HG03135 (cell line): ENCODE results near the gene FBXL13.
"Not testable (repeated sequence)": the region's sequence is repeated elsewhere in the genome, so short reads cannot be mapped to it uniquely, and the experiment has no call there.

Experiments
- ATAC-seq: cut with Tn5 transposase; IDR thresholded peaks from one replicate; pipeline ENCODE4 v1.9.1; 2021; ENCODE audit warnings: mild to moderate bottlenecking, moderate library complexity; ENCODE audit not compliant: unreplicated experiment

The FBXL13 gene

DNA sequence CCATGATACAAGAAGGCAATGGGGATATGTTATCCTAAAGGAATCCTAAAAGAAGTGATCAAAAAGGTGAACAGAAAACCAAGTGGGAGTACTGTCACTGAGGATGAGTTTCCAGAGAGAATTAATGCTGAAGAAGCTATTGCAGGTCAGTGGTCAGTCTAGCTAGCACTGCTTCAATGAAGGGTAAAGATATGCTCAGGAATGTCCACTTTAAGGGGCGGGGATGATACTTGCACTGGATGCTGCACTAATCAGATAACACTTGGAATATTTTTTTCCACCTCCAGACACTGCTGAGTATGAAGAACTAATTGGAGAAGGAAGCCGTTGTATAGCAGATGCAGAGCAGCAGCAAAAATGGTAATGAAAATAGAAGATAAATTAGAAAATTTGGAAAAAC is 86.5 kb downstream of the FBXL13 start:
- no peak for ATAC-seq

DNA sequence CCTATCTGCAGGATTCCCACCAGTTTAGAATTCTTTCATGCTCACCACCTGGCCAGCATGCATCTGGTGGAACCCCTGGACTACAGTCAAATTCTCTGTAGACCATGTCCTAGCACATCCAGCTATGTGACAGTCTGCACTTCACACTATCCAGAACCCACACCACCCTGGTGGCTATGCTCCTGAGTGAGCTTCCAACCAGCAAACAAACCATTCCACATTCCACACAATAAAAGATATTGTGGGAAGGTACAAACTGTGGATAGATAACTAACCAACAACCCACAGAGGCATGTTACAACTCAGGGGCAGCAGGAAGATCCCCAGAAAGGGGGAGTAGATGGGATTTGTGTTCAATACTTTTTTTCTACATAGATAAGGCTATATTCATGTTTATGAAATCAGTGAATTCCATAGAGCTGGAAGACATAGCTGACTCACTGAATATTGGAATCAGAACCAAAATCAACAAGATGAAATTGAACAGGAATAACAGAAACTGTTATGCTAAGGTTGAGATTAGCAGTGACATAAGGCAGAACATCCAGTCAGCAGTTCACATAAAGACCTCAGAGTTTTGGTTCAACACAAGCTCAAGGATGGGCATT is 89.3 kb downstream of the FBXL13 start:
- no peak for ATAC-seq

DNA sequence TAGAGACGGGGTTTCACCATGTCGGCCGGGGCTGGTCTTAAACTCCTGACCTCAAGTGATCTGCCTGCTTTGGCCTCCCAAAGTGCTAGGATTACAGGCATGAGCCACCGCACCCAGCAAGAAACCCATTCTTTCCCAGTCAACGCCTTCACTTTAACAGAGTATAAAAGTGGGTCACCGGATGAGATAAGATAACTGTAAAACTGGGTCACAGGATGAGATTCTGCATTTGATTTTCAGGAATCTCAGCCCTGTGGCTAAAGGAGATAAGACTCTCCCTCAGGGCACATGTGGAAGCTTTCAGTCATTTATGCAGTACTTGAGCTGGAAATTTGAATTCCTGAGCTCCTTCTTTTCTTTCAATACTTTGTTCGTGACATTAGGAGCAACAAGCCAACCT is 91.0 kb downstream of the FBXL13 start:
- no peak for ATAC-seq

DNA sequence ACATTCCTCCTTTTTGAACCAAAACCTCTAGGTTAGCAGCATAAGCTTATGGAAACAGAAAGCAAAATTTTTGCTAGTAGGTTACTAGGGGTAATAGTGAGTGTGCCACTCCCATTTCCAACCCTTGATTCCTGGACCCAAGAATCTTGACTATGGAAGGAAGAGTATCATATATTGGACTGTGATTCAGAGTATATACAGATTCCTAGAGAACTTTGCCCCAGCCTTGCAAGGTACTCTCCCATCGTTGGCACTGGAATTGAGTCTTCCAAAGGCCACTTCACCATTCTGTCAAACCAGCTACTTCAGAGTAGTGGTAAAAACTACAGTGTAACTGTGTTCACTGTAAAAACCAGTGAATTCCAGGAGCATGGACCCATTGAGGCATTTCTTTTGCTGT is 92.4 kb downstream of the FBXL13 start:
- ATAC-seq = no peak

DNA sequence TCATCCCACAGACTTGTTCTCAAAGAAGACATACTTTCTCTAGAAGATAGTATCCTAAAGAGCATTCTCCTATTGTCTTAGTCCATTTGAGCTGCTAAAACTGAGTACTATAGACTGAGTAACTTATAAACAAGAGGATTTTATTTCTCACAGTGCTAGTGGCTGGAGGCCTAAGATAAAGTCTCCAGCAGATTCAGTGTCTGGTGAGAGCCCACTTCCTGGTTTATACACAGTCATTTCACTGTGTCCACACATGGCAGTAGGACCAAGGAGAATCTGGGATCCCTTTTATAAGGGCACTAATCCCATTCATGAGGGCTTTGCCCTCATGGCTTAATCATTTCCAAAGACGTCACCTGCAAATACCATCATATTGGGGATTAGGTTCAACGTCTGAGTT is 93.1 kb downstream of the FBXL13 start:
- ATAC-seq = no peak

DNA sequence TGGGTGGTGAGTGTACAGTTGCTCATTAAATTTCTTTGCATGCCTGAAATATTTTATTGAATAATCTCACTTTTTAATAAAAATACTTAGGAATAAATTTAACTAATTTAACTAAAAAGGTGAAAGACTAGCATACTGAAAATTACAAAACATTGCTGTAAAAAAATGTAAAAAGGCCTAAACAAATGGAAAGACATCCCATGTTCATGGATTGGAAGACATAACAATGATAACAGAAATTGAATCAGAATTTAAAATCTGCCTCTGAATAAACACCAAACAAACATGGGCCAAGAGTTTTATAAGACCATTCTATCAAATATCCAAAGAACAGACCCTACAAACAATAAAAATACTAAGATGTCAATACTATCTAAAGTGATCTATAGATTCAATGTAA is 94.9 kb downstream of the FBXL13 start:
- ATAC-seq = no peak

DNA sequence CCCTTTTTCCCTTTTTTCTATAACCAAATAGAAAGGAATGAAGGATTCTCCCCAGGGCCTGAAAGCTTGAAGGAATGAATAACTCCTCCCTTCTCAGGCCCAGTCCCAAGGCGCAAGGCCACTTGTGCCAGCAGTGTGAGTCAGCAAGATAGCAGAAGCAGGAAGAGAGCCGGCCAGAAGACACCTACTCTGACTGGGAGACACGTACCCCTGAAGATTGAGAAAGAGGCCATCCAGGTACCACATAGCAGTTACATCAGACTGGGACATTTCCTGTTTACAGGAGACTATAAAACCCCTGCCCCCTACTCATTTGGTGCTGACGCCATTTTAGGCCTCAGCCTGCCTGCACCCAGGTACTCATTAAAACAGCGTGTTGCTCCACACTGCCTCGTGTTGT is 96.3 kb downstream of the FBXL13 start:
- ATAC-seq = no peak

DNA sequence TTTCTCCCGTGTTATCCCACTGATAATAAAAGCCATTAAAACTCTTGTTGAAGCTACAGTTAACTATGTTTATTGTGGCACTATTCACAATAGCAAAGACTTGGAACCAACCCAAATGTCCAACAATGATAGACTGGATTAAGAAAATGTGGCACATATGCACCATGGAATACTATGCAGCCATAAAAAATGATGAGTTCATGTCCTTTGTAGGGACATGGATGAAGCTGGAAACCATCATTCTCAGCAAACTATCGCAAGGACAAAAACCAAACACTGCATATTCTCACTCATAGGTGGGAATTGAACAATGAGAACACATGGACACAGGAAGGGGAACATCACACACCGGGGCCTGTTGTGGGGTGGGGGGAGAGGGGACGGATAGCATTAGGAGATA is 97.0 kb downstream of the FBXL13 start:
- ATAC-seq = not testable (repeated sequence)

DNA sequence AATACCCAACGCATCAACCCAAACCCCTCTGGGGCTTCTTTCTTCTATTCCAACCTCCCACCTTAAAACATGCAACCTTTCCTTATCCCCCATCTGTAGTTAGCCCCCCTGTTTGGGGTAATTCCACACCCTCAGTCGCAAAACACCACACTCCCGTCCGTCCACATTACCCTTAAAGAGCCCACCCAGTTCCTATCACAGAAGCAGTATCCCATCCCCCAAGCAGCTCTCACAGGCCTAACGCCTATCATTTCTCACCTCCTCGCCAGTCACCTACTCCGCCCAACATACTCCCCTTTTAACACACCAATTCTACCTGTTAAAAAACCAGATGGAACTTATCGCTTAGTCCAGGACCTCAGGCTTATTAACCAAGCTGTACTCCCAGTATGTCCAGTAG is 98.1 kb downstream of the FBXL13 start:
- no peak for ATAC-seq

DNA sequence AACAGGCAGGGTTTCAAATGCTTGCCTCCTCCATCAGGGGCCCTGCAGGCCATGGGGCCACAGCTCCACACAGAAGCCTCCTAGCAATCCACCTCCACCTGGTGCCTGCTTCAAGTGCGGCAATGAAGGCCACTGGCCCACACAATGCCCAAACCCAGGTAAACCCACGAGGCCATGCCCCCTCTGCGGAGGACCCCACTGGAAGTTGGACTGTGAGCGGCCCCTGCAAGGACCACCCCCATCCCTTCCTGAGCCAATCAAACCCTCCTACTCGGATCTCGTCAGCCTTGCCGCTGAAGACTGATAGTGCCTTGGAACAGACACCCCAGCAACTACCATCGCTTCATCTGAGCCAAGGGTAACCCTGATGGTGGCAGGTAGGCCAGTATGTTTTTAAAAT is 98.7 kb downstream of the FBXL13 start:
- ATAC-seq = no peak

DNA sequence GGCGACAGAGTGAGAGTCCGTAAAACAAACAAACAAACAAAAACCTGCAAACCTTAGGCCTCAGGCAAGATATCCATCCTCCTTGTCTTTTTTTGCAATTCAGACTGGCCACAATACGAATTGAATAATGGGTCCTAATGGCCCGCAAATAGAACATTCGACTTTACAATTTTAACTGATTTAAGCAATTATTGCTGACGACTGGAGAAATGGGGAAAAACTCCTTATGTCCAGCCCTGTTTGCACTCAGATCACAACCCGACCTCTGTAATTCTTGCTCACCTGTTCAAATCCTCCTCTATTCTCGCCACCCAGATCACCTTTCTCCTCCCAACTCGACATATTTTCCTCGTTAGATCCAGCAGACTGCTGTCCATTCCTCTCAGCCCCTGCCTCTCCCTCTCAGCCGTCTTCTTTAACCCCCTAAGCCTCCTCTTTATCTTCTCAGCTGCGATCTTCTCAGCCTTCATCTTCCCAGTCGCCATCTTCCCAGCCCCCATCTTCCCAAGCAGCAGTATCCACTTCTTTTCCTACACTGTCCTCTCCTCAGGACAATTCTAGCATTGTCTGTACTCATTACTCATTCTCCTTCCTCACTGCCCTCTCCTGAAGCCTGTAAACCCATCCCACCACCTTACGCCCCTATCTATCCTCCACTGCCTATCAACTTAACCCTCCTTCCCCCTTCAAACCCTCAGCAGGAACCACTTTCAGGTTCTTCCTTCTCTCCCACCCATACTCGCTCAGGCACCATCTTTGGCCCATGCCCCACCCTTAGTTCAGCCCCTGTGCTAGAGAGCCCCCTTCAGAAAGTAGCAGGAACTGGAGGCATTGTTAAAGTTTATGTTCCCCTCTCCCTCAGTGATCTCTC is 100.0 kb downstream of the FBXL13 start:
- no peak for ATAC-seq

DNA sequence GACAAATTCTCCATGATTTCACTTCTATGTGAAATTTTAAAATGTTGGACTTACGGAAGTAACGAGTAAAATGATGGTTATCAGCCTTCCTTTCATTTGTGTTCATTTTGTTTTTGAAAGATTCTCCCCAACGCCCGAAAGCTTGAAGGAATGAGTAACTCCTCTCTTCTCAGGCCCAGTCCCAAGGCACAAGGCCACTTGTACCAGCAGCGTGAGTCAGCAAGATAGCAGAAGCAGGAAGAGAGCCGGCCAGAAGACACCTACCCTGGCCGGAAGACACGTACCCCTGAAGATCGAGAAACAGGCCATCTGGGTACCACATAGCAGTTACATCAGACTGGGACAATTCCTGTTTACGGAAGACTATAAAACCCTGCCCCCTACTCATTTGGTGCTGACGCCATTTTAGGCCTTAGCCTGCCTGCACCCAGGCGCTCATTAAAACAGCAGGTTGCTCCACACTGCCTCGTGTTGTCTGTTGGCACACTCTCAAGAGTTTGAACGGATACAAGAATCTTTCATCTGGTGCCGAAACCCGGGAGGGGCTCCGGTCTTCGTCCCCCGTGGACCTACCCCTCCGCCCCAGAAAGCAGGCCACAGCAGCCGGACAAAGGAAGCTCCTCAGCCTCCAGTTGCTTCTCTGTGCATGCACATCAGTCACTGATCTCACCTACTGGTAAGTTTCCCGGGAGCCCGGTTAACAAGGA is 101.3 kb downstream of the FBXL13 start:
- no peak for ATAC-seq

DNA sequence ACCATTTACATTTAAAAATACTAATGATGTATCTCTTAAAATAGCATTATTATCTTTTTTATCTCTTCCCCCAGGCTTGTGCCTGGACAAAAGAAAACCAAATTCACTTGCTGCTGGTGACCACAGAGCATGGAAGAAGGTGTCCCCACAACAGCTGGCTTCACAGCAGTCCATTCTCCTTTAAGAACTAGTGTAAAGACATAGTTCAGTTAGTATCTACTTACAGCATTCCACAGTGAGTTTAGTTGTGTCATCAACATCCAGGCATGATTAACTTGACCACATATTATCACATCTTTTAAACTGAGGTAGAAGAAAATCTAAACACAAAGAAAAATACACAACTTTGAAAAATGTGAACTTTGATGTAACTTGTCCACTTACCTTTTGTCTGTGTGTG is 106.8 kb downstream of the FBXL13 start:
- ATAC-seq = no peak

DNA sequence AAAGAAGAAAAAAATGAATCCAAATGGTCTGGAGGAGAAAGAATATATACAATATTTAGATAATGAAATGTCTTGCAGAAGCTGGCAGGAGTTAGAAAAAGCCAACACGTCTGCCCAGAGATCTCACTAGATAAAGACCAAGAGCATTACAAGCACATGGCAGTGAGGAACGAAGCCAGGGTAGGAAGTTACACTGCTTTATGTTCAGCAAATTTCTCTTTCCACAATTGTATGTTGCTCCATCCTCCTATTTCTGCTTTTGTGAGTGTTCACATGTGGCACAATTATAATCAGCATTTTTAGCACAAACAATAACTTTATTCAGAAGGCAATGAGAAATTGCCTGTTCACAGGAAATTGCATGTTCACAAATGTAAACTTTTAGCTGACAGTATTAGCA is 108.1 kb downstream of the FBXL13 start:
- no peak for ATAC-seq

DNA sequence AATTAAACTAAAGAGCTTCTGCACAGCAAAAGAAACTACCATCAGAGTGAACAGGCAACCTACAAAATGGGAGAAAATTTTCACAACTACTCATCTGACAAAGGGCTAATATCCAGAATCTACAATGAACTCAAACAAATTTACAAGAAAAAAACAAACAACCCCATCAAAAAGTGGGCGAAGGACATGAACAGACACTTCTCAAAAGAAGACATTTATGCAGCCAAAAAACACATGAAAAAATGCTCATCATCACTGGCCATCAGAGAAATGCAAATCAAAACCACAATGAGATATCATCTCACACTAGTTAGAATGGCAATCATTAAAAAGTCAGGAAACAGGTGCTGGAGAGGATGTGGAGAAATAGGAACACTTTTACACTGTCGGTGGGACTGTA is 112.6 kb downstream of the FBXL13 start:
- not testable (repeated sequence) for ATAC-seq

DNA sequence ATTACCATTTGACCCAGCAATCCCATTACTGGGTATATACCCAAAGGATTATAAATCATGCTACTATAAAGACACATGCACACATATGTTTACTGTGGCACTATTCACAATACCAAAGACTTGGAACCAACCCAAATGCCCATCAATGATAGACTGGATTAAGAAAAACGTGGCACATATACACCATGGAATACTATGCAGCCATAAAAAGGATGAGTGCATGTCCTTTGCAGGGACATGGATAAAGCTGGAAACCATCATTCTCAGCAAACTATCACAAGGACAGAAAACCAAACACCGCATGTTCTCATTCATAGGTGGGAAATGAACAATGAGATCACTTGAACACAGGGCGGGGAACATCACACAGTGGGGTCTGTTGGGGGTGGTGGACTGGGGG is 116.6 kb downstream of the FBXL13 start:
- ATAC-seq = not testable (repeated sequence)

DNA sequence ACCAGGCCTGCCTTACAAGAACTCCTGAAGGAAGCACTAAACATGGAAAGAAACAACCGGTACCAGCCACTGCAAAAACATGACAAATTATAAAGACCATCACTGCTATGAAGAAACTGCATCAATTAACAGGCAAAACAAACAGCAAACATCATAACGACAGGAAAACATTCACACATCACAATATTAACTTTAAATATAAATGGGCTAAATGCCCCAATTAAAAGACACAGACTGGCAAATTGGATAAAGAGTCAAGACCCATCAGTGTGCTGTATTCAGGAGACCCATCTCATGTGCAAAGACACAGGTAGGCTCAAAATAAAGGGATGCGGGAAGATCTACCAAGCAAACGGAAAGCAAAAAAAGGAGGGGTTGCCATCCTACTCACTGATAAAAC is 120.2 kb downstream of the FBXL13 start:
- ATAC-seq = not testable (repeated sequence)

DNA sequence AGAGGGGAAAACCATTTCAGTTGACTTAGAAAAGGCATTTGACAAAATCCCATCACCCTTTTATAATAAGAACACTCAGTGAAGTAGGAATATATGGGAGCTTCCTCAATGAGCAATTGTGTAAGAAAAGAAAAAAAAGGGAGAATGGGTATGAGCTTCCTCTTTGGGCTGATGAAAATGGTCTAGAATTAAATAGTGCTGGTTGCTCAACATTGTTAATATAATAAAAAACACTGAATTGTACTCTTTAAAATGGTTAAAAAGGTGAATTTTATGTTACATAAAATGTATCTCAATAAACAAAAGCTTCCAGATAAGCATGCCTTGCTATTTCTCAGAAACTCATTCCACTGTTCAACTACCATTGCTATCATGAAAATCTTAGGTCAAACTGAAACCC is 121.2 kb downstream of the FBXL13 start:
- ATAC-seq = no peak

DNA sequence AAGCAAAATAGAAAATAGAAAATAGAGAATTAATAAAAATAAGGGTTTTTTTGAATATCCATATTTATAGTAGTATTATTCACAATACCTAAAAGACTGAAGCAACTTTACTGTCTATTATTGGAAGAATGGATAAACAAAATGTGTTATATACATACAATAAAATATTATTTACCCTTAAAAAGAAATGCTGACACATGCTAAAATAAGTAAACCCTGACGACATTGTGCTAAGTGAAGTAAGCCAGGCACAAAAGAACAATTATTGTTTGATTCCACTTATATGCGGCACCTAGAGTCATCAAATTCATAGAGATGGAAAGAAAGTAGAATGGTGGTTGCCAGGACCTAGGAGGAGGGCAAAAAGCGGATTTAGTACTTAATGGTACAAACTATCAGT is 122.8 kb downstream of the FBXL13 start:
- ATAC-seq = no peak

DNA sequence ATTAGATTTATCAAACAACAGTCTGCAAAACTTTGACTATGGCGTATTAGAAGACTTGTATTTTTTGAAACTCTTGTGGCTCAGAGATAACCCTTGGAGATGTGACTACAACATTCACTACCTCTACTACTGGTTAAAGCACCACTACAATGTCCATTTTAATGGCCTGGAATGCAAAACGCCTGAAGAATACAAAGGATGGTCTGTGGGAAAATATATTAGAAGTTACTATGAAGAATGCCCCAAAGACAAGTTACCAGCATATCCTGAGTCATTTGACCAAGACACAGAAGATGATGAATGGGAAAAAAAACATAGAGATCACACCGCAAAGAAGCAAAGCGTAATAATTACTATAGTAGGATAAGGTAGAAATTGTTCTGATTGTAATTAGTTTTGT is 130.4 kb downstream of the FBXL13 start:
- ATAC-seq = no peak

DNA sequence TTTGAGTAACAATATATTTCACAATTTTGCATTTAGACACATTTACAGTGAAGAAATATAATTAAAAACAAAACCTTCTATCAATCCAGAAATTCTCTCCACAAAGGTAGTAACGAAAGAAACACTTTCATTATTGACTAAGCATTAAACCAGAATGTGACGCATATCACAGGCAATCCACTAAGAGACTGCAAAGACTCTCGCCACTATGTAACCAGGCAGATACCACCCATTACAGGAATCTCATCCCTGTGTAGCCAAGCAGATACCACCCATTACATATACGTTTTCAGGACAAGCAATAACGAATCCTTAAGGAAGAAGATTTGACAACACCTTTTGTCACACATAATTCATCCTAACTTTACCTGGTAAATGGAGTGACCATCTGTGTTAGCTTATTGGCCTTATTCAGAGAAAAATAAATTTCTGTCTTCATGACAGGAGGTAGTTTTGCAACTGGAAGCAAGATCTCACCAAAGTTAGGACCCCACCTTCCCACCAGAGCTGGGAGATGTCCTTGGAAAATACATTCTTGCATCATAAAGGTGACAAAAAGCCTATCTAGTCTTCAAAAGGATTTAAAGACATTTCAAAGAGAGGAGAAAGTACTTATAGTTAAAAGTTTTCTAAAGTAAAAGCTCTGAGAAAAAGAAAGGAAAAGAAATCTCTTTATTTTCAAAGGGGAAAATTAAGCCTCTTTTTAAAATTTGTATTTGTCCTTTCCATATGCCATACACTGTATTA is 131.0 kb downstream of the FBXL13 start:
- no peak for ATAC-seq
